AG10803 (cell line): ENCODE results near the gene NAV3.

Experiments
- DNase-seq: peaks from one replicate; pipeline ENCODE4 v3.0.0; 2010; ENCODE audit warnings: low read depth
- H3K4me3 ChIP-seq: 2 replicates; pipeline ENCODE4 v1.5.1; 2011; ENCODE audit warnings: mild to moderate bottlenecking, low read length, control low read depth
- TF ChIP-seq, protein P1 (sequence below): conservative IDR thresholded peaks from 2 replicates; pipeline ENCODE4 v1.5.1; 2011; ENCODE audit warnings: mild to moderate bottlenecking, low read length, control low read depth, inconsistent platforms

Gene NAV3

DNA sequence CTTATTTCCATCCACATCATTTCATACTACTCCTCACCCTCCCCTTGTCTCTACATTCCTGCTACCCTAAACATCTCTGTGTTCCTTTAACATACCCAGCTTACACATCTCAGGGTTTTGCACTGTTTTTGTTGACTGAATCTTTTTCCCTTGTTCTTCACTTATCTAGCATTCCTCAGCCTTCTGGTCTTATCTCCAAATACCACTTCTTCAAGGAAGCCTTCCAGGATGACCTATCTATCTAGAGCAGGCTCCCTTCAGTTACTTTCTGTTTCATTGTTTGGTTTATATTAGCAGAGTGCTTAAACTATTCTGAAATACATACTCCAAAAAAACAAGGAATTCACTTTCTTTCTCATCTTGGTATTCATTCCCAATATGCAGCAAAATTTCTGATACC, 353.1 kb downstream of the NAV3 start:
- DNase-seq, result no peak
- H3K4me3 ChIP-seq, result no peak overlapping the region
- TF ChIP-seq, protein P1, sequence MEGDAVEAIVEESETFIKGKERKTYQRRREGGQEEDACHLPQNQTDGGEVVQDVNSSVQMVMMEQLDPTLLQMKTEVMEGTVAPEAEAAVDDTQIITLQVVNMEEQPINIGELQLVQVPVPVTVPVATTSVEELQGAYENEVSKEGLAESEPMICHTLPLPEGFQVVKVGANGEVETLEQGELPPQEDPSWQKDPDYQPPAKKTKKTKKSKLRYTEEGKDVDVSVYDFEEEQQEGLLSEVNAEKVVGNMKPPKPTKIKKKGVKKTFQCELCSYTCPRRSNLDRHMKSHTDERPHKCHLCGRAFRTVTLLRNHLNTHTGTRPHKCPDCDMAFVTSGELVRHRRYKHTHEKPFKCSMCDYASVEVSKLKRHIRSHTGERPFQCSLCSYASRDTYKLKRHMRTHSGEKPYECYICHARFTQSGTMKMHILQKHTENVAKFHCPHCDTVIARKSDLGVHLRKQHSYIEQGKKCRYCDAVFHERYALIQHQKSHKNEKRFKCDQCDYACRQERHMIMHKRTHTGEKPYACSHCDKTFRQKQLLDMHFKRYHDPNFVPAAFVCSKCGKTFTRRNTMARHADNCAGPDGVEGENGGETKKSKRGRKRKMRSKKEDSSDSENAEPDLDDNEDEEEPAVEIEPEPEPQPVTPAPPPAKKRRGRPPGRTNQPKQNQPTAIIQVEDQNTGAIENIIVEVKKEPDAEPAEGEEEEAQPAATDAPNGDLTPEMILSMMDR, result no peak

DNA sequence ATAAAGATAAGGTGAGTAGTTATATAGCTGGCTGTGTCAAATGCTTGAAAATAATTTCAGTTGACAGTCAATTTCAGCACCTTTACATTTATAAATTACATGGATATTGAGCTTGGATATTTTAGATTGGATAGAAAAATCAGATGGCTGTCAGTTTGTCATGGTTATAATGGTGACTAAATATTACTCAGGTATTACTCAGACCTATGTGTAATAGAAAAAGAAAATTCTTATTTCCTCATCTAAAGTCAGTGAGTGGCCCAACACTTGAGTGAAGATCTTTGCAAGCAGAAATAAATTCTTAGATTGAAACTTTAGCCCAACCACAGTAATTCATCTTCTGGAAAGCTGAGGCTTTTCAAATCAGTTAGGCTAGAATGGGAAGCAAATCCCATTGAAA, 354.4 kb downstream of the NAV3 start:
- no peak overlapping the region for H3K4me3 ChIP-seq
- DNase-seq, result peak; percentile 43

DNA sequence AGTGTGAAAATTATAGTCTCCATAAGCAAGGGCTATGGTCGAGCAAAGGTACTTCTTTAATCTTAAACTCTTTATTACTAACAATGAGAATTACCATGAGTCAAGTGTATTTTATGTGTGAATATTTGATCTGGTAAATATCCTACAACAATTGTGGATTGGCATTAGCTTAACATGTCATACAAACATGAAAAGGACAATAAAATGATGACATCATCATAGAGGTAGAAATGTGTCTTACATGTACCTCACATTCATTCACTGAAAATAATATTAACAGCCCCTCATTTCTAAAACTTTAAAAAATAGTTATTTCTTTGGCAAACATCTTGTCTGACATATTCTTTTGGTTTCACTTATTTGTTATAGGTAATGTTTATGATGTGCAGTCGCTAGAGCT, 355.0 kb downstream of the NAV3 start:
- TF ChIP-seq, protein P1, result no peak
- H3K4me3 ChIP-seq, result no peak overlapping the region
- no peak for DNase-seq

More for the DNA sequence above, 354.4 kb downstream of the NAV3 start:
- TF ChIP-seq, protein P1, result no peak

DNA sequence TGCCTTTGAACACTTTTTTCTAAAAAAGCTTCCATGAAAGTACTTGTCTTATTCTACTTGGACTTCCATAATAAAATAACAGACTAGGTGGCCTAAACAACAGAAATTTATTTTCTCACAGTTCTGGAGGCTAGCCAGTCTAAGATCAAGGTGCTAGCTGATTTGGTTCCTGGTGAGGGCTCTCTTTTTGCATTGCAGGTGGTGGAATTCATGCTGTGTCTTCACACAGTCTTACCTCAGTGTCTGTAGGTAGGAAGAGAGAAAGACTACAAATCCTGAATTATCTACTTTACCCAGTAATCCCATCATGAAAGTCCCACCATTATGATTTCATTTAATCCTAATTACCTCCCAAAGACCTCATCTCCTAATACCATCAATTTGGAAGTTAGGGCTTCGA, 356.0 kb downstream of the NAV3 start:
- TF ChIP-seq, protein P1, result no peak
- no peak overlapping the region for H3K4me3 ChIP-seq
- no peak for DNase-seq

DNA sequence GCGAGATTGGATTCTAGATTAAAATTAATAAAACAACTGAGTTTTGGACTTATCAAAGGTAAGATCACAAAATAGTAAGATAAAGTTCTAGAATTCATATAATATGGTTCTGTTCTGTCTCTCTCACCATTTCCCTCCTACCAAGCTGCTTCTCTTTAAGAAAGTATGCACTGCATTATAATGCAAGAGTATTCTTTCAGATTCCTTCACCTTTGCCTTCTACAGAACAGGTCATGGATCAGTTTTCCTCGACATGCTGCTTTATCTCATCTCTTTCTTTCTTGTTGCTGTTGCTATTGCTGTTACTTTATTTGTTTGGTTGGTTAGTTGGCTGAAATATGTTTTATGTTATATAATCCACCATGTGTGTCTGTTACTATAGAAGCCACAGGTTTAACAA, 357.0 kb downstream of the NAV3 start:
- H3K4me3 ChIP-seq, result no peak overlapping the region
- no peak for DNase-seq
- TF ChIP-seq, protein P1, result no peak

DNA sequence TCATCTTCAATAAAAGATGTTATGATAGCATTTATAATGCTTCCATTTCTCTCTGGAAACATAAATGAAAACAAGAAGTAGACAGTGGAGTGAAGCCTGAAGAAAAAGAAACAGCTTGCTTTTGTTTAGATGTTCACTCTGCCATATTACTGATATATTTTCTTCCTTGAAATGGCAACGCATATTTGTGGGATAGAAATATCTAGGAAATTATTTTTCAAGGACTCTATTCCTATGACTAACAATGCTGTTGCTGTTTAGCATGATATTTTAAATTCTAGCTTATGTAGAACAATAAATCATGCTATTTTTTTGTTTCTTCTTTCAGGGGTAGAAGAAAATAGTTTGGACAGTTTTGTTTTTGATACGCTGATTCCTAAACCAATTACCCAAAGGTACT, 359.0 kb downstream of the NAV3 start:
- TF ChIP-seq, protein P1, result no peak
- H3K4me3 ChIP-seq, result no peak overlapping the region
- DNase-seq, result peak; percentile 69

DNA sequence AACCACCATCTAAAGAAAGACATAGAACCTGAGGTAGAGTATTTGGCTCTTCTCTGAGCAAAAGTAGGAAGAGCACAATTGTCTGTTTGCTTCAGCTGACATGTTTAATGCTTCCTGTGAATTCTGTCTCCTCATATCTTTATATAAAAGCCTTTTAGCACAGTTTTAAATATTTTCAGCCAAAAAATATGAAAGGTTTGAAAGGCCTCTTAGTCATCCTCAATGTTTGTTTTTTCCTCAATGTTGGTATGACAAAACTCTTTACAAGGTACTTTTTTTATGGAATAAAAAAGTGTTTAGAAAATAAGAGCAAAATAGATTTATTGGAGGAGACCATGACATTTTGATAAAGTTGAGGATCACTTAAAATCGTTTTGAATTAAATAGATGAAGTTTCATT, 360.9 kb downstream of the NAV3 start:
- H3K4me3 ChIP-seq, result no peak overlapping the region
- TF ChIP-seq, protein P1, result no peak
- DNase-seq, result no peak
